Neural progenitor cell (in vitro differentiated cells): ENCODE results near the gene NASP. TPM values are rescaled to one million over a fixed set of nuclear protein-coding genes. Genes with fewer than 3 reads are reported as not detected.

Experiments used
- DNase-seq: peaks from one replicate; pipeline ENCODE4 v3.0.0-alpha.2; 2016; ENCODE audit warnings: low spot score
- H2AFZ ChIP-seq: fragments of 200-600 bp; sonication (generic); replicated peaks from 2 replicates; pipeline ENCODE4 v1.6.1; 2016; ENCODE audit warnings: antibody characterized with exemption
- H3F3A ChIP-seq: fragments of 200-600 bp; sonication (generic); 2 replicates; pipeline ENCODE4 v1.6.1; 2016; ENCODE audit warnings: antibody characterized with exemption, low read depth
- H3K27ac ChIP-seq: fragments of 200-600 bp; sonication (generic); 2 replicates; pipeline ENCODE4 v1.5.1; 2016; ENCODE audit warnings: mild to moderate bottlenecking
- H3K27me3 ChIP-seq: fragments of 200-600 bp; sonication (generic); 2 replicates; pipeline ENCODE4 v1.6.1; 2016; ENCODE audit warnings: mild to moderate bottlenecking, moderate library complexity
- H3K36me3 ChIP-seq: fragments of 200-600 bp; sonication (generic); 2 replicates; pipeline ENCODE4 v1.5.1; 2016
- H3K4me1 ChIP-seq: fragments of 200-600 bp; sonication (generic); 2 replicates; pipeline ENCODE4 v1.6.1; 2016; ENCODE audit warnings: mixed run types
- H3K4me2 ChIP-seq: fragments of 200-600 bp; sonication (generic); 2 replicates; pipeline ENCODE4 v1.6.1; 2016
- H3K4me3 ChIP-seq: fragments of 200-600 bp; sonication (generic); 2 replicates; pipeline ENCODE4 v1.5.1; 2016
- H3K79me2 ChIP-seq: fragments of 200-600 bp; sonication (generic); 2 replicates; pipeline ENCODE4 v1.6.1; 2016; ENCODE audit warnings: low read depth
- H3K9ac ChIP-seq: fragments of 200-600 bp; sonication (generic); 2 replicates; pipeline ENCODE4 v1.6.1; 2016
- H3K9me3 ChIP-seq: fragments of 200-600 bp; sonication (generic); 2 replicates; pipeline ENCODE4 v1.5.1; 2016; ENCODE audit warnings: low read depth
- H4K20me1 ChIP-seq: fragments of 200-600 bp; sonication (generic); 2 replicates; pipeline ENCODE4 v1.6.1; 2016; ENCODE audit warnings: low read depth
- H3K27ac Mint-ChIP-seq: 3 replicates; pipeline ENCODE4 v1.8.0; 2021; ENCODE audit warnings: mixed read lengths
- H3K27me3 Mint-ChIP-seq: 2 replicates; pipeline ENCODE4 v1.8.0; 2022; ENCODE audit warnings: low read depth, mild to moderate bottlenecking, inconsistent platforms, moderate library complexity, mixed read lengths; ENCODE audit not compliant: insufficient read depth
- H3K36me3 Mint-ChIP-seq: 3 replicates; pipeline ENCODE4 v1.8.0; 2021; ENCODE audit warnings: mixed read lengths
- H3K4me1 Mint-ChIP-seq: 3 replicates; pipeline ENCODE4 v1.8.0; 2021; ENCODE audit warnings: mixed read lengths
- H3K4me3 Mint-ChIP-seq: 3 replicates; pipeline ENCODE4 v1.8.0; 2021; ENCODE audit warnings: mild to moderate bottlenecking, moderate library complexity, mixed read lengths
- H3K9me3 Mint-ChIP-seq: 3 replicates; pipeline ENCODE4 v1.8.0; 2020; ENCODE audit warnings: mixed read lengths
- CTCF ChIP-seq: fragments of 200-600 bp; sonication (generic); IDR thresholded peaks from 2 replicates; pipeline ENCODE4 v1.5.1; 2017; ENCODE audit warnings: antibody characterized with exemption, mild to moderate bottlenecking
- EZH2 ChIP-seq: fragments of 200-600 bp; sonication (generic); IDR thresholded peaks from 2 replicates; pipeline ENCODE4 v1.6.1; 2017; ENCODE audit warnings: antibody characterized with exemption, mild to moderate bottlenecking, moderate library complexity
- EZH2phosphoT487 ChIP-seq: fragments of 200-600 bp; sonication (generic); IDR thresholded peaks from 2 replicates; pipeline ENCODE4 v1.6.1; 2017; ENCODE audit warnings: antibody characterized with exemption
- total RNA-seq: library from RNA; depleted of rRNA; stranded (reverse); fragments of >200 nt; gene quantifications from 2 replicates; pipeline ENCODE4 v1.2.3, GENCODE V29; 2015; ENCODE audit warnings: low replicate concordance

Gene NASP
- total RNA-seq, 1 donor from 2014 or later: 337 TPM

- H3K36me3 ChIP-seq: peaks cover 4% of the 10 kb centered on the region
- H2AFZ ChIP-seq: peak overlapping the region; percentile 100
- peak overlapping the region; percentile 90 for H3K4me3 ChIP-seq
- DNase-seq: peak; percentile 97
- peaks cover 3% of the 10 kb centered on the region for H3K27me3 Mint-ChIP-seq
- H3K4me1 ChIP-seq: peaks cover 15% of the 10 kb centered on the region
- H3K9ac ChIP-seq: peak overlapping the region; percentile 56
- H3K4me2 ChIP-seq: peak overlapping the region; percentile 87
- H3K9me3 Mint-ChIP-seq: no peaks in the 10 kb centered on the region
- no peaks in the 10 kb centered on the region for H3K9me3 ChIP-seq
- no peak for TF ChIP-seq EZH2
- no peak for TF ChIP-seq CTCF
- TF ChIP-seq EZH2phosphoT487: no peak
- peaks cover 36% of the 10 kb centered on the region for H4K20me1 ChIP-seq
- H3K36me3 Mint-ChIP-seq: peaks cover 8% of the 10 kb centered on the region
- H3K79me2 ChIP-seq: peaks cover 44% of the 10 kb centered on the region
- no peak overlapping the region for H3K27ac ChIP-seq
- H3K27ac Mint-ChIP-seq: peak overlapping the region; percentile 99
- no peaks in the 10 kb centered on the region for H3K27me3 ChIP-seq
- peaks cover 22% of the 10 kb centered on the region for H3K4me1 Mint-ChIP-seq
- peak overlapping the region; percentile 100 for H3K4me3 Mint-ChIP-seq
- H3F3A ChIP-seq: peaks cover 28% of the 10 kb centered on the region
Observed at GRCh38 chr1:45583264-45583665, 576 bp upstream of the NASP start.

- Histone ChIP-seq H3K27ac (peak overlapping the region; percentile 95), H3K27me3 (no peaks in the 10 kb centered on the region), H3K9me3 (no peaks in the 10 kb centered on the region), H3K4me3 (peak overlapping the region; percentile 90), H3K9ac (peak overlapping the region; percentile 96), H3K36me3 (peaks cover 4% of the 10 kb centered on the region), H2AFZ (peak overlapping the region; percentile 44), H3F3A (peaks cover 35% of the 10 kb centered on the region), H3K79me2 (peaks cover 57% of the 10 kb centered on the region), H3K4me2 (peak overlapping the region; percentile 87), H4K20me1 (peaks cover 49% of the 10 kb centered on the region), H3K4me1 (peaks cover 15% of the 10 kb centered on the region)
- H3K27ac Mint-ChIP-seq: peak overlapping the region; percentile 100
- peak; percentile 98 for DNase-seq
- H3K4me1 Mint-ChIP-seq: peaks cover 22% of the 10 kb centered on the region
- H3K9me3 Mint-ChIP-seq: no peaks in the 10 kb centered on the region
- H3K36me3 Mint-ChIP-seq: peaks cover 11% of the 10 kb centered on the region
- peak overlapping the region; percentile 100 for H3K4me3 Mint-ChIP-seq
- peaks cover 5% of the 10 kb centered on the region for H3K27me3 Mint-ChIP-seq
- TF ChIP-seq CTCF (peak; percentile 37), EZH2phosphoT487 (no peak)
Observed at GRCh38 chr1:45584351-45585109, 689 bp downstream of the NASP start.

- H3K4me3 Mint-ChIP-seq: peak overlapping the region; percentile 100
- peaks cover 5% of the 10 kb centered on the region for H3K27me3 Mint-ChIP-seq
- Histone ChIP-seq H3K79me2 (peaks cover 63% of the 10 kb centered on the region), H4K20me1 (peaks cover 54% of the 10 kb centered on the region), H3F3A (peaks cover 36% of the 10 kb centered on the region), H3K9ac (peak overlapping the region; percentile 96), H3K9me3 (no peaks in the 10 kb centered on the region), H3K27ac (peak overlapping the region; percentile 95), H3K27me3 (no peaks in the 10 kb centered on the region), H3K4me3 (peak overlapping the region; percentile 90), H2AFZ (no peak overlapping the region), H3K4me1 (peaks cover 15% of the 10 kb centered on the region), H3K36me3 (peaks cover 4% of the 10 kb centered on the region), H3K4me2 (peak overlapping the region; percentile 87)
- DNase-seq: no peak
- H3K4me1 Mint-ChIP-seq: peaks cover 22% of the 10 kb centered on the region
- H3K27ac Mint-ChIP-seq: peak overlapping the region; percentile 100
- peaks cover 11% of the 10 kb centered on the region for H3K36me3 Mint-ChIP-seq
- no peak for TF ChIP-seq EZH2
- TF ChIP-seq EZH2phosphoT487: no peak
- no peak for TF ChIP-seq CTCF
- H3K9me3 Mint-ChIP-seq: no peaks in the 10 kb centered on the region
Observed at GRCh38 chr1:45585110-45585426, 1.2 kb downstream of the NASP start.
